ENCODE results near the gene OPTC.

Gene OPTC

GRCh38 chr1:203518541-203518940, 24.6 kb downstream of the OPTC start:
- DNase-seq, result no peak

- no peak for DNase-seq
Observed at GRCh38 chr1:203519053-203519840, 25.3 kb downstream of the OPTC start.

- no peak for DNase-seq
Observed at GRCh38 chr1:203519896-203520295, 25.9 kb downstream of the OPTC start.

GRCh38 chr1:203520315-203520714, 26.4 kb downstream of the OPTC start:
- DNase-seq, result no peak

GRCh38 chr1:203521074-203521794, 27.3 kb downstream of the OPTC start:
- peak; percentile 65 for DNase-seq

GRCh38 chr1:203521812-203522211, 27.9 kb downstream of the OPTC start:
- peak; percentile 91 for DNase-seq

GRCh38 chr1:203522237-203522636, 28.3 kb downstream of the OPTC start:
- peak; percentile 91 for DNase-seq

- no peak for DNase-seq
Observed at GRCh38 chr1:203523667-203524066, 29.7 kb downstream of the OPTC start.

- no peak for DNase-seq
Observed at GRCh38 chr1:203524152-203524551, 30.2 kb downstream of the OPTC start.

- DNase-seq, result no peak
Observed at GRCh38 chr1:203524824-203525223, 30.9 kb downstream of the OPTC start.

- no peak for DNase-seq
Observed at GRCh38 chr1:203525685-203526084, 31.7 kb downstream of the OPTC start.

- no peak for DNase-seq
Observed at GRCh38 chr1:203526130-203526529, 32.2 kb downstream of the OPTC start.

- no peak for DNase-seq
Observed at GRCh38 chr1:203526572-203526971, 32.6 kb downstream of the OPTC start.

- no peak for DNase-seq
Observed at GRCh38 chr1:203527013-203527412, 33.1 kb downstream of the OPTC start.

- DNase-seq, result no peak
Observed at GRCh38 chr1:203528063-203528462, 34.1 kb downstream of the OPTC start.

GRCh38 chr1:203528976-203529835, 35.3 kb downstream of the OPTC start:
- no peak for DNase-seq

GRCh38 chr1:203531063-203531462, 37.1 kb downstream of the OPTC start:
- DNase-seq, result no peak

- no peak for DNase-seq
Observed at GRCh38 chr1:203534012-203534411, 40.1 kb downstream of the OPTC start.

GRCh38 chr1:203534526-203534925, 40.6 kb downstream of the OPTC start:
- DNase-seq, result no peak

GRCh38 chr1:203536575-203536974, 42.6 kb downstream of the OPTC start:
- DNase-seq, result no peak

GRCh38 chr1:203536980-203537455, 43.1 kb downstream of the OPTC start:
- DNase-seq, result no peak

GRCh38 chr1:203537806-203538464, 44.0 kb downstream of the OPTC start:
- DNase-seq, result peak; percentile 71

GRCh38 chr1:203538726-203539125, 44.8 kb downstream of the OPTC start:
- no peak for DNase-seq

All from NCI-H1092 treated with DMSO at 0.1 percent for 48 hours (cell line).